GM19099 (cell line): Measurements from ENCODE around the gene RPGRIP1L.

ENCODE experiments used
- POLR2A ChIP-seq: IDR thresholded peaks from 3 replicates; pipeline ENCODE4 v1.6.1; 2011; ENCODE audit warnings: low read depth; ENCODE audit not compliant: insufficient read length; ENCODE audit errors: extremely low read depth

RPGRIP1L gene

DNA sequence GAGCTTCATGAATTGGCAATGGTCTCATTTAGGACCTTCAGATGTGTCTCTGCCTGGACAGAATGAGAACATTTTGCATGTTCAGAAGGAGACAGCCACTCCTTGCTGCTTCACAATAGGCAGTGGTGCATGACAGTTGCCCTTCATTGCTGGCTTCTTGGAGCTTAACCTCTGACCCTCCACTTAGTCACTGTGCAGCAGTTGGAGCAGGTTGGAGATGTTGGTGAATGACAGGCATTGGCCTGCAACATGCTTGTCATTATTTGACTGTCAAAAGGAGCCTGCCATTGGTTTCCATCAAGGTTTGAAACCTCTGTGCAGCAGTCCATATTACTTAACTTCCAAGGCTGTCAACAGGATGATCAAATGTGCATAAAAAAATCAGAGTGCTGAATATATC is 23.0 kb upstream of the RPGRIP1L start:
- TF ChIP-seq POLR2A, result no peak

DNA sequence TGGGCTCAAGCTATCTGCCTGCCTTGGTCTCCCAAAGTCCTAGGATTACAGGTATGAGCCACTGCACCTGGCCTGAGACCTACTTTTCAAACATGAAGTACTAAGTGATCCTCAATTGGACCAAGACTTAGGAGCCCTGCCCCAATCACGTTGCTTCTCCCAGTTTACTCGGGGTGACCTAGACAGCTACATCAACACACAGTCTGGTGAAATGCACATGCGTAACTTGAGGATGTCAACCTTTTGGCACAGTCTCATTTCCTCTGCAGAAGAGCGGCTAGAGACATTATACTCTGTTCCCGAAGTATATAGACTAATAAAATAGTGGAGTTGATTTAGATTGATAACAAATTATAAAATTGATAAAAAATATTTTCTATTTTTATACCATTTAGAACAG is 17.4 kb upstream of the RPGRIP1L start:
- no peak for TF ChIP-seq POLR2A

DNA sequence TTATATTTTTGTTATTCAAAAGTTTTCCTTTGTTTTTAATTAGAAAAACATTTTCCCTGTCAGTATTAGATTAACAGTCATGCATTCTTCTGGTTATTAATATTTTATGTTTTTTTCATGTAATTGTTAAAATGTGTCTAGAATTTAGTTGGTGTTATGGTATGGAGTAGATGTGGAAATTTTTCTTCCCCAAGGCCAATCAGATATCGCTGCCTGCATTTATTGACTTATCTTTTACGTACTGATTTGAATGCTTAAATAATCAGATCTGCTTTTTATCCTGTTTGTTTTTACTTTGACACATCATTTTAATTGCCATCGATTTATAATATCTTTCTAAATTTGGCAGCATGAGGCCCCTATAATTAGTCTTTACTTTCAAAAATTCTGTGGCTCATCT is 13.9 kb upstream of the RPGRIP1L start:
- no peak for TF ChIP-seq POLR2A

DNA sequence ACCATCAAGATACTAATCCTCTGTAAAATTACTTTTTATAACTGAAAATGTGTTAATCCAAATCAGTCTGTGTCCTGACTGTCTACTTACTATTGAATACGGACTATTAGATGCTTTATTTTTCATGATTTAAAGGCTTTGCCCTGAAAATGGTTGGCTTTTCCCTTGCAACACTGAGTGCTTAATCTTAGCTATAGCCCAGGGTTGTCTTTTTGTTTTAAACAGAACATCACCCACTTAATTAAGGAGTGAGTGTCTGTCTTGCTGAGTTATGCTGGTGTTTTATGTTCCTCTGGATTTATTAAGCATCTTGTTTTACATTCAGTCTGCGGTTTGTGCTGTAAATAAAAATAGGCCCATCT is 11.3 kb upstream of the RPGRIP1L start:
- no peak for TF ChIP-seq POLR2A

DNA sequence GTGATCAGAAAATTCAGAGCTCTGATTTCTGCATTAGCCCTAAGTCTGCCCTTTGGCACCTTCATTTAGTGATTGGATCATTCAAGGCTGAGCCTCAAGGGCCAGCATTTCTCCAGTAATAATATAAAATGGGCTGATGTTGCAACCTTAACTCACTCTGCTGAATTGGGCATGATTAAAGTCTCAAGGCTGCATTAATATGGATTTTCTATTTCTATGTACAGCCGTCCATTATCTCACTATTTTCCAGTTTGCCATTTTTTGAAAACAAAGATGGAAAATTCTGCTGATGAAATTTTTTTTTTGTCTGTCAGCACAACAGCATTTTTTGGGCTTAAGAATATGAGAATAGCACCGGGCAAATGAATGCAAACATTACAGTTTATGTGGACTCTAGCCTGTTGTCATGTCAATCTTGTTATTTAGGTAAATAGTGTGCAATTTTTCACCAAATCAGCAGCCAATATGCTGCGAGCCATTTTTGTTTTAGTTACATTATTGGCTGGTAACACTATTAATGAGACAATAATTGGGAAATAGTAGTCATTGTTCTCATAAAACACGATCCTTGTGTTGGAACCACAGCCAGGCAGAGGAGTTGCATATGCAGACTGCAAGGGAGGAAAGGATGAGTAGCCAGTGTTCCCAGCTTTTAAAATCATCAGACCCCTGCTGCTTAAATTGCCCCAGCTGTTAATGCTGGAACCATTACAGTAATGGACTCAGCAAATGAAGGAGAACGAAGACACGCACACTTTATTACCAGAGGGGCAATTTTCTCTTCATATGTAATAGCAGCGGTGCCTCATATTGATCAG is 10.8 kb upstream of the RPGRIP1L start:
- TF ChIP-seq POLR2A, result no peak

DNA sequence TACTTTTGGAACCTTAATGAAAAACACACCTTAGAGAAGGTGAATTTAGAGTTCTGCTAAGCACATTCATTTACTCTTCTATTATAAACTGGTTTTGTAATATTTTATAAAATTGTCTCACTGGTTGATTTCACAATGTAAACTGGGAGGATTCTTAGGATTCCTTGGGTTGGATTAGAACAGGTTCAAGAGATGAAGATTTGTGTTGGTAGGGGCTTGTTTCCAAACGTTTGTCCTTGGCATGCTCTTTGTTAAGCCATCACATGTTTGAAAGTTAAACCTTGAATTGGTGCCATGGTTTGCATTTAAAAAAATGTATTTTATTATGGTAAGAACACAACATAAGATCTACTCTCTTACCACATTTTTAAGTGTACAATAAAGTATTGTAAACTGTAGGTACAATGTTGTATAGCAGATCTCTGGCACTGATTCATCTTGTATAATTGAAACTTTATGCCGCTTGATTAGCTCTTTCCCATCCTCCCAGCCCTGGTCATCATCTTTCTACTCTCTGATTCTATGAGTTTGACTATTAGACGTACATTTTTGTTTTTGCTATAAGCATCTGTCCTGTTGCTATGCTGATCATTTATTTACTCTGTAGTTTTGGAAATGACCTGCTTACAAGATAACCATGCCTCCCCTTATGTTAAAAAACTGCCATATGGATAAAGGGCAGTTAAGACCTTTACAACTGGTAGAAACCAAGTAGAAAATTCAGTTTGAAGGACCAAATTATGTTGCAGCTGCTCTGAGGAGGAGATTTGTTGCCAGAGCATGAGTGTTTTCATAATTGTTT is 9.9 kb upstream of the RPGRIP1L start:
- no peak for TF ChIP-seq POLR2A

DNA sequence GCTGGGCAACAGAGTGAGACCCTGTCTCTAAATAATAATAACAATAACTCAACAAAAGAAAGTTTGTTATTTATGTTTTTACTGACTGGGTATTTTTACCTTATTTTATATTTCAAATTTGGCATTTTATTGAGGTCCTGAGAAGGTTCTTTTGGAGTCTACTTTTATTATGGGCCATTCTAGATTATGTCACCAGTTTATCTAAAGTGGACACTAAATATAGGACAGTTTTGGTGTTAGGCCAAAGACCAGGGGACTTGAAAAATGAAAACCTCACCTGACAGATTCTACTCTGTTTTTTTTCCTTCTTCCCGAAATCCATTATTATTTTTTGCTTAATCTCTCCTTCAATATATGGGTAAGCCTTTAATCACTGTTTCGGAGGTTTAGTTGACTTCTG is 8.4 kb upstream of the RPGRIP1L start:
- TF ChIP-seq POLR2A, result no peak

DNA sequence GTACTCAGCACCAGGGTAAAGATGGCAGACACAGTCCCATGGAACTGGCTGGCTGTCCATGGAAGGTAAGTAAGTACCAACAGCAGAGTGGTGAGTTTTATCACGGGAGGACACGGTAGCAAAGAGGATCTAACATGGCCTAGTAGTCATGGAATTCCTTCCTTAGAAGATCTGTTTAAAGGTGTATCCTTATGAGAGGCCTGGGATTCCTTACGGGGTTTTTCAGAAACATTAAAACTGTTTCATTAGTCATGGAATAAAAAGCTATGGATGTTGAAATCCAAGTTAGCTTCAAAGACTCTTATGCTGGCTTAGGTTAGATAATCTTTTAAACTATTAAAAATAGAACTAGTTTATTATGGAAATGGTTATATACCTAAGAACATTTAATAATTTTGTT is 7.7 kb upstream of the RPGRIP1L start:
- no peak for TF ChIP-seq POLR2A

DNA sequence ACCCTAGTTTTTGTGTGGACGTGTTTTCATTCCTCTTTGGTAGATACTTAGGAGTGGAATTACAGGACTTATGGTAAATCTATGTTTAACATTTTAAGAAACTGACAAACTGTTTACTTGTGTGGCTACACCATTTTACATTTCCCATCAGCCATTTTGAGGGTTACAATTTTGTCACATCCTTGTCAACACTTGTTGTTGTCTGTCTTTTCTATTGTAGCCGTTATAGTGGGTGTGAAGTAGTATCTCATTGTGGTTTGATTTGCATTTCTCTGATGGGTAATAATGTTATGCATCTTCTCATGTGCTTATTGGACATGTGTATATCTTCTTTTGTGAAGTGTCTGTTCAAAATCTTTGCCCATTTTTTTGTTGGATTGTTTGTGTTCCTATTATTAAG is 4.8 kb upstream of the RPGRIP1L start:
- no peak for TF ChIP-seq POLR2A

DNA sequence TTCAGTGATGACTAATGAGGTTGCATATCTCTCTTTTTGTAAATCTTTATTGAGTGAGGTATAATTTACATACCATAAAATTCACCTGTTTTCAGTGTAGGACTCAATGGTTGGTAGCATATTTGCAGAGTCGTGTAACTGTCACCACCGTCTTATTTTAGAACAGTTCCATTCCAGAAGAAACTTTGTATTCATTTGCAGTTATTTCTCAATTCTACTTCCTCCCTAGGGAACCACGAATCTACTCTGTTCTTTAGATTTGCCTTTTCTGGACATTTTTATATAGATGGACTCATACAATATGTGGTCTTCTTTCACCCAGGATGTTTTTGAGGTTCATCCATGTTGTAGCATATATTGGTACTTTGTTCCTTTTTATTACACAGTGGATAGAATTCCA is 4.0 kb upstream of the RPGRIP1L start:
- no peak for TF ChIP-seq POLR2A

DNA sequence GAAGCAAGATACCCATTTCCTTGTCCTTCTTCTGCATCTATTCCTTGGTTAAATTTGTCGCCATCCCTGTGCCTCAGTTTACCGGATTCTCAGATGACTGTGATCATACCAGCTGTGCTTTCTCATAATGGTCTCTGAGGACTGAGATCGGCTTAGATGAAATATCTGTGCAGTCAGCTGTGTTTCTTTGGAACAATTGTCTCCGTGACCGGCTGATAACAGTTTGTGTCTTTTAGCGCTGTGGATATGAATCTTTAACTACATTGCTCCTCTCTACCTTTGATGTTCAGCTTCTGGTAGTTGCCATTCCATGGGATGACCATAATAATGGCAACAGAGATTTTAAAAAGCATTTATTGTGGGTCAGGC is 770 bp upstream of the RPGRIP1L start:
- TF ChIP-seq POLR2A, result no peak

DNA sequence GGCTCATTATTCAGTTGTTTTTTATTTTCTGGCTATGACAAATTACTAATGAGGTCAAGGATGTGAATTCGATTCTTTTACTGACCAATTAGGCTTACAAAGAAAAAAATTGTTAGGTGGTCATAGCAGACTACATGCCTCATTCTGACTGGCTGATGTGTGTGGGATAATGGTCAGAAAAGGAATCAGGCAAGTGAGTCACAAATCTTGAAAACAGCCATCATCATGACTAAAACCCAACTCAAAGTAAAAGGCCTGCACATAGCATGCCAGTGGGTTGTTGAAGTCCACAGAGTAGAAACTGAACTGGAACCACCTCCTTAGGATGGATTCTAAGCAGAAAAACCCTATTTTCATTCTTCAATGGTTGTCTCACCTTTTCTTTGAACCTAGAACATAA is 8.6 kb downstream of the RPGRIP1L start:
- no peak for TF ChIP-seq POLR2A

DNA sequence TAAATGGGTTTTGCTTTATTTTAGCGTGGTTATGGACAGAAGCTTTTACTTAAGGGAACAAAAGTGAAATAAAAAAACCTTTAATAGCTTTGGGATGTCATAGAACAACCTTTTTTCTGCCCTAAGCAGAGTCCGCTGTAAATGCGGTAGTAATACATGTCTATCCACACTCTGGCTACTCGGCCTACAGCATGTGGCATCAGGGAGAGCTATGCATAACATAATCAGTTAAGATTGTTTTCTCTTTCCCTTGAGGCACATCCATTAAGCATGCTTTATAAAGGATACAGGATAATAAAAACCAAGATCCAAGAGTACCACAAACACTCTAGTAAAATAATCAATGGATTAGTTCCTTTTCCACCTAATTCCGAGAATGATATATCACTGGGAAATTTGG is 10.3 kb downstream of the RPGRIP1L start:
- no peak for TF ChIP-seq POLR2A

DNA sequence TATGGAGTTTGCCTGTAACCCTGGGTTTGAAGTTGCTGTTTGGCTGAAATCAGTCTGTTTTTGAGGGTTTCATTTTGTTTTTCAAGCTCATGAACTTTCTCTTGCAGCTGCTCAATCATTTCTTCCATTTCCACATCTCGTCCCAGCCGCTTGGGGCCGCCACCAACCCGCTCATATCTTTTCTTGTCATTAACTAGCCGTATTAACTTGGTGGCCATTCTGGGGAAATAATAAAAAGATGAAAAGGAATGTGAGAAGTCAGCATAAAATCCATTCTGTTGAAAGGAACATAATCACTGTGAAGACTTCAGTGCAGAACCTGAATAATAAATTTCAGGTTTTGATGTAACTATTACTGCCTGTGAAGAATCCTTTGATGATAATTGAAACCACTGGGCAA is 11.5 kb downstream of the RPGRIP1L start:
- TF ChIP-seq POLR2A, result no peak

DNA sequence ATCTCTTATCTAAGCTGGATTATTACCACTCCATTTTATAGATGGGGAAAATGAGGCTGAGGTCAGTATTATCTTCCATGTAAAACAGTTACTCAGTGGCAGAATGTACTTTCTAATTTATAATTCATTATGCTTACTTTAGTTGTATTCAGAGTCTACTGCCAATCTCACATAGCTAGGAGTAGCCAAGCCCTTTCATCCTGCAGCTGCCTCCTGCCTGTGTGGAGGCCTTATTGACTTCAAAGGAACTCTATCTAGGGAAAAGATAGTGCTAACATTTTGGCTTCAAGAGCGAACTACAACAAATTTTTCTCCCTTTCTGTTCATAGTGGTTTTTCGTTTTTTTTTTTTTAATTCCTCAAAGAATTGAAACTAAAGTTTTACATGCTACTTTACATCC is 12.9 kb downstream of the RPGRIP1L start:
- no peak for TF ChIP-seq POLR2A

DNA sequence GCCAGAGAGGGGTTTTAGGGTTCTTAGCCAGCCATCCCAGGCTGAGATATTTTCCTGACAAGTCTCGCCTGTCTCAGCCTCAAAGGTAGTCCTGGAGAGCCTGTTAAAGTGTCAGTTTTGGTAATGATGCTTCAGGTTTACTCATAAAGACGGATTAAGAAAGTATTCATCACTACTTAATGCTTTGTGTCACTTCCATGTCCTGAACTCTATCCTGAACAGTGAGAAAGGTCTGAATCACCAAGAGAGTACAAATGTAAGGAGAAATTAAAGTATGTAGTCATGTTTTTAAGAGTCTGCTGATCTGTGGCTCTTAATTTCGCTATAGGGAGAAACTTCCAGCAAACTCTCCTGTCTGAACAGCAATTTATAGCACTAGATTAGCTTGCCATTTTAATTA is 14.0 kb downstream of the RPGRIP1L start:
- TF ChIP-seq POLR2A, result no peak
